Neural progenitor cell (in vitro differentiated cells): ENCODE measurements around the gene TEX11.

Experiments
- EZH2 ChIP-seq: fragments of 200-600 bp; sonication (generic); IDR thresholded peaks from 2 replicates; pipeline ENCODE4 v1.6.1; 2017; ENCODE audit warnings: antibody characterized with exemption, mild to moderate bottlenecking, moderate library complexity
- TF ChIP-seq, protein P1 (sequence below): fragments of 200-600 bp; sonication (generic); IDR thresholded peaks from 2 replicates; pipeline ENCODE4 v1.5.1; 2017; ENCODE audit warnings: antibody characterized with exemption, mild to moderate bottlenecking

DNA sequence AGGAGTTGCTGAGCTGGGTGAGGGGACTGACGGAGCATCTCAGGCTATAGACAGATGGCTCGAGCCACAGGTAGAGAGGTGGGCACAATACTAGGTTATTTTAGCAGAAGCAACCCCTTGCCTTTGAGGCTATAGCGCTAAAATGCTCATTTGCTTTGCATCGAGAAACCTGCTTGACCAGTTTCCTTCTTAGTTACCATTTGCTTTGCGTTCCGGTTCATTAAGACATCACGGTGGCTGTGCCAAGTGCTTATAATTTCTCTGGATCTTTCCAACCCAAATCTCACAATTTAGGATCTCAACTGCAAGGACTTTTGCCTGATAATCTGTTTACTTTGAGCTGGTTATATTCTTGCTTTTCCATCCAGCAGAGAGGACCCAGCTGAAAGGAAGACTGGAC, 423.0 kb downstream of the TEX11 start:
- TF ChIP-seq, protein P1, sequence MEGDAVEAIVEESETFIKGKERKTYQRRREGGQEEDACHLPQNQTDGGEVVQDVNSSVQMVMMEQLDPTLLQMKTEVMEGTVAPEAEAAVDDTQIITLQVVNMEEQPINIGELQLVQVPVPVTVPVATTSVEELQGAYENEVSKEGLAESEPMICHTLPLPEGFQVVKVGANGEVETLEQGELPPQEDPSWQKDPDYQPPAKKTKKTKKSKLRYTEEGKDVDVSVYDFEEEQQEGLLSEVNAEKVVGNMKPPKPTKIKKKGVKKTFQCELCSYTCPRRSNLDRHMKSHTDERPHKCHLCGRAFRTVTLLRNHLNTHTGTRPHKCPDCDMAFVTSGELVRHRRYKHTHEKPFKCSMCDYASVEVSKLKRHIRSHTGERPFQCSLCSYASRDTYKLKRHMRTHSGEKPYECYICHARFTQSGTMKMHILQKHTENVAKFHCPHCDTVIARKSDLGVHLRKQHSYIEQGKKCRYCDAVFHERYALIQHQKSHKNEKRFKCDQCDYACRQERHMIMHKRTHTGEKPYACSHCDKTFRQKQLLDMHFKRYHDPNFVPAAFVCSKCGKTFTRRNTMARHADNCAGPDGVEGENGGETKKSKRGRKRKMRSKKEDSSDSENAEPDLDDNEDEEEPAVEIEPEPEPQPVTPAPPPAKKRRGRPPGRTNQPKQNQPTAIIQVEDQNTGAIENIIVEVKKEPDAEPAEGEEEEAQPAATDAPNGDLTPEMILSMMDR: no peak
- TF ChIP-seq EZH2: no peak
